ENCODE results near the gene UBR4.

DNA sequence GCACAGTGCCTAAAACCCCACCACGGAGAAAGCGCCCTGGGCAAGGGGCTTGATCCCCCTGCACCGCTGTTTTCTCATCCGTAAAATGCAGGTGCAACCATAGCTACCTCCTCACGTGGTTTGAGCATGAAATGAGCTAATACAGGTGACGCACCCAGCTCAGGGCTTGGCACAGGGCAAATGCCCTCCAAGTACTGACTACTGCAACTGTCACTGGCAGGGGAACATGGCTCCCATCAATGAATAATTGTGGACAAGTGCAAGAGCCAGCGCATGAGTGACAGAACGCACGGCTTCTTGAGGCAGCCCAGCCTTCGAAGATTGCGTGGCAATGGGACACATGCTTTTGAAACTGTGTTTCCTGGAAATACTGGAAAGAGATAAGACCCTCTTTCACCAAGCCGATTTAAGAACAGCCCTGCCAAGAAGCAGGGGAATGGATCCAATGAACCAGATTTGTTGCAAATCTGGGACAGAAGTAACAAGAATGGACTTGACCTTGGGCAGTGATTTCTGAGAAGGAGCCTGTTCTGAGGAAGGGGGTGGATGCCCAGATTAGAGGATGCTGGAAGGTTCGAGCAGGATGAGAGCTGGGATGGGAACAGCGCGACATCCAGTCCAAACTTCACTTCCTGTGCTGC lies 160.8 kb downstream of the UBR4 start:
- TF ChIP-seq, protein P1, sequence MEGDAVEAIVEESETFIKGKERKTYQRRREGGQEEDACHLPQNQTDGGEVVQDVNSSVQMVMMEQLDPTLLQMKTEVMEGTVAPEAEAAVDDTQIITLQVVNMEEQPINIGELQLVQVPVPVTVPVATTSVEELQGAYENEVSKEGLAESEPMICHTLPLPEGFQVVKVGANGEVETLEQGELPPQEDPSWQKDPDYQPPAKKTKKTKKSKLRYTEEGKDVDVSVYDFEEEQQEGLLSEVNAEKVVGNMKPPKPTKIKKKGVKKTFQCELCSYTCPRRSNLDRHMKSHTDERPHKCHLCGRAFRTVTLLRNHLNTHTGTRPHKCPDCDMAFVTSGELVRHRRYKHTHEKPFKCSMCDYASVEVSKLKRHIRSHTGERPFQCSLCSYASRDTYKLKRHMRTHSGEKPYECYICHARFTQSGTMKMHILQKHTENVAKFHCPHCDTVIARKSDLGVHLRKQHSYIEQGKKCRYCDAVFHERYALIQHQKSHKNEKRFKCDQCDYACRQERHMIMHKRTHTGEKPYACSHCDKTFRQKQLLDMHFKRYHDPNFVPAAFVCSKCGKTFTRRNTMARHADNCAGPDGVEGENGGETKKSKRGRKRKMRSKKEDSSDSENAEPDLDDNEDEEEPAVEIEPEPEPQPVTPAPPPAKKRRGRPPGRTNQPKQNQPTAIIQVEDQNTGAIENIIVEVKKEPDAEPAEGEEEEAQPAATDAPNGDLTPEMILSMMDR (IDR thresholded peaks at IDR 0.05), result no peak
- TF ChIP-seq EP300 (IDR thresholded peaks at IDR 0.05) (no peak), POLR2A (IDR thresholded peaks at IDR 0.05; ENCODE audit: low read depth) (no peak), POLR2AphosphoS5 (IDR thresholded peaks at IDR 0.05) (no peak)

Measured in esophagus muscularis mucosa (tissue), 4 donors.